ENCODE measurements around the gene APOC3.

DNA sequence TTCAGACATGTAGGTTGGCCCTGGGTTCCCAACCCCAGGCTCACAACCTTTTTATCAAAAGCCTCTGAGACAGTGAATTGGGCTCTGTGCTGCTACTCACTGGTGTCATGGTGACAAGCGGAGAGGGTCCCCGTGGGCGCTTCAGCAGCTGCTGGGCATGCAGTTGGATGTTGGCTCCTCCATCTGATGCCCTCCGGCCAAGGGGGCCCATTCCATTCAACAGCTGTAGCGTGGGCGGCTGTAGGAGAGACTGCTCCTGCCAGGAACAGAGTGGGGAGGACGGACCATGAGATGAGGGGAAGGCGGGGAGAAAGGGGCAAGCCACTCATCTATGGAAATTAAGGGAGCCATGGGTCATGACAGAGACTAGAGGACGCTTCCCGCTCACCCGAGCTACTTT is 43.7 kb downstream of the APOC3 start:
- TF ChIP-seq POLR2A (IDR thresholded peaks at IDR 0.05) (no peak), CTCF (IDR thresholded peaks at IDR 0.05) (no peak)

Measured in thyroid gland (tissue), 4 donors.